H1 (cell line): ENCODE measurements around the gene ARPIN.

ENCODE experiments used
- CBX8 ChIP-seq: fragments of 300-800, 300-1000 bp; sonication (generic); IDR thresholded peaks from 2 replicates; pipeline ENCODE4 v1.7.1; 2016; ENCODE audit warnings: low read depth, low read length, borderline replicate concordance
- CEBPB ChIP-seq: IDR thresholded peaks from 2 replicates; pipeline ENCODE4 v1.6.1; 2012; ENCODE audit warnings: low read depth, low read length
- EZH2 ChIP-seq: fragments of 200-600 bp; sonication (generic); IDR thresholded peaks from 2 replicates; pipeline ENCODE4 v1.7.1; 2012; ENCODE audit warnings: low read depth, mild to moderate bottlenecking, moderate library complexity, low read length, inconsistent platforms; ENCODE audit not compliant: severe bottlenecking
- POLR2A ChIP-seq, 2 experiments: IDR thresholded peaks; 1 replicate in 1 of 2; 2 replicates in 1 of 2; pipeline ENCODE4 v1.6.1; 2011; ENCODE audit warnings: low read depth in 2 of 2, low read length in 2 of 2, mild to moderate bottlenecking in 2 of 2; ENCODE audit errors: control extremely low read depth in 1 of 2
- RFX5 ChIP-seq: IDR thresholded peaks from 2 replicates; pipeline ENCODE4 v1.6.1; 2011; ENCODE audit warnings: low read depth, low read length, improper control_type of control experiment, borderline replicate concordance
- TF ChIP-seq, protein P1 (sequence below), 3 experiments: IDR thresholded peaks; 1 replicate in 2 of 3; 2 replicates in 1 of 3; pipeline versions ENCODE4 v1.5.1 to v1.6.1; 2011; ENCODE audit warnings: low read length in 3 of 3, mild to moderate bottlenecking in 3 of 3, inconsistent platforms in 2 of 3, low read depth in 1 of 3, moderate library complexity in 1 of 3; ENCODE audit not compliant: insufficient read depth in 1 of 3; ENCODE audit errors: control extremely low read depth in 1 of 3
- TF ChIP-seq, protein P2 (sequence below): IDR thresholded peaks from 2 replicates; pipeline ENCODE4 v1.6.1; 2012; ENCODE audit warnings: inconsistent platforms

DNA sequence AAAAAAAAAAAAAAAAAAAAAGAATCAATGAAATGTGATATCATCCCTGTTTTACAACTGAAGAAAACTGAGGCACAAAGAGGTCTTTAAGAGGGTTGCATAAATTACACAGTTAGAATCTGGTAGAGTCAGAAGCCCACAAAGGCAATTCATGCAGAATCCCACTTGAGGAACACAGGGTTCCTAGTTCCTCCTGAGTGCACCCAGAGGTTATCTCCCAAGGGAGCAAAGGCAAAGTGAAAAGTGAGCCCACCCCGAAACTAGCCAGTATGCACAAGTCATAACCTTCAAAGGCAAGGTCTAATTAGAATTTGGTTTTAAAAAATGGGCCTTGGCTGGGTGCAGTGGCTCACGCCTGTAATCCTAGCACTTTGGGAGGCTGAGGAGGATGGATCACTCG, 56.8 kb downstream of the ARPIN start:
- TF ChIP-seq, protein P1, sequence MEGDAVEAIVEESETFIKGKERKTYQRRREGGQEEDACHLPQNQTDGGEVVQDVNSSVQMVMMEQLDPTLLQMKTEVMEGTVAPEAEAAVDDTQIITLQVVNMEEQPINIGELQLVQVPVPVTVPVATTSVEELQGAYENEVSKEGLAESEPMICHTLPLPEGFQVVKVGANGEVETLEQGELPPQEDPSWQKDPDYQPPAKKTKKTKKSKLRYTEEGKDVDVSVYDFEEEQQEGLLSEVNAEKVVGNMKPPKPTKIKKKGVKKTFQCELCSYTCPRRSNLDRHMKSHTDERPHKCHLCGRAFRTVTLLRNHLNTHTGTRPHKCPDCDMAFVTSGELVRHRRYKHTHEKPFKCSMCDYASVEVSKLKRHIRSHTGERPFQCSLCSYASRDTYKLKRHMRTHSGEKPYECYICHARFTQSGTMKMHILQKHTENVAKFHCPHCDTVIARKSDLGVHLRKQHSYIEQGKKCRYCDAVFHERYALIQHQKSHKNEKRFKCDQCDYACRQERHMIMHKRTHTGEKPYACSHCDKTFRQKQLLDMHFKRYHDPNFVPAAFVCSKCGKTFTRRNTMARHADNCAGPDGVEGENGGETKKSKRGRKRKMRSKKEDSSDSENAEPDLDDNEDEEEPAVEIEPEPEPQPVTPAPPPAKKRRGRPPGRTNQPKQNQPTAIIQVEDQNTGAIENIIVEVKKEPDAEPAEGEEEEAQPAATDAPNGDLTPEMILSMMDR (IDR thresholded peaks at IDR 0.05; ENCODE audit: control extremely low read depth in 1 of 3, insufficient read depth in 1 of 3, low read depth in 1 of 3, low read length in 3 of 3) = no peak
- no peak for TF ChIP-seq CBX8
- TF ChIP-seq, protein P2, sequence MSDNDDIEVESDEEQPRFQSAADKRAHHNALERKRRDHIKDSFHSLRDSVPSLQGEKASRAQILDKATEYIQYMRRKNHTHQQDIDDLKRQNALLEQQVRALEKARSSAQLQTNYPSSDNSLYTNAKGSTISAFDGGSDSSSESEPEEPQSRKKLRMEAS = no peak
- no peak for TF ChIP-seq CEBPB
- no peak for TF ChIP-seq POLR2A (IDR thresholded peaks at IDR 0.05; ENCODE audit: control extremely low read depth in 1 of 2, low read depth in 2 of 2, low read length in 2 of 2)
- no peak for TF ChIP-seq RFX5
- TF ChIP-seq EZH2 = no peak
